GM21723 (cell line): ENCODE results near the gene CEACAM3.
"Not testable (repeated sequence)": the region's sequence is repeated elsewhere in the genome, so short reads cannot be mapped to it uniquely, and the experiment has no call there.

Source experiments
- ATAC-seq: cut with Tn5 transposase; IDR thresholded peaks from one replicate; pipeline ENCODE4 v1.9.1; 2021; ENCODE audit warnings: mild to moderate bottlenecking, moderate library complexity; ENCODE audit not compliant: unreplicated experiment

The CEACAM3 gene

DNA sequence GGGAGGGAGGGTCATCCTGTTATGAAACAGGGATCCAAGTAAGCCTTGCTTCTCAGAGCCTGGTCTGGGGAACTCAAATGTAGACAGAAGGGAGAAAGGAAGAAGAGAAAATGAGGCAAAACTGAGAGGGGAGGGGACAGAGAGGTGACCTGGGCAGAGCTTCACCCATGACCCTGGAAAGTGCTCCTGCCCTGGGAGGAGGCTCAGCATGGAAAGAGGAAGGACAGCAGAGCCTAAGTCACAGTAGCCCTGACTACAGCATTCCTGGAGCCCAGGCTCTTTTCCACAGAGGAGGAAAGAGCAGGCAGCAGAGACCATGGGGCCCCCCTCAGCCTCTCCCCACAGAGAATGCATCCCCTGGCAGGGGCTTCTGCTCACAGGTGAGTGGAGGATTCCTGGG, at the start of gene CEACAM3:
TSS of gene CEACAM3 (plus strand) at position 226 of the 400 bp plus-strand sequence. CDS start at position 317, 91 bp downstream.
- ATAC-seq: no peak

DNA sequence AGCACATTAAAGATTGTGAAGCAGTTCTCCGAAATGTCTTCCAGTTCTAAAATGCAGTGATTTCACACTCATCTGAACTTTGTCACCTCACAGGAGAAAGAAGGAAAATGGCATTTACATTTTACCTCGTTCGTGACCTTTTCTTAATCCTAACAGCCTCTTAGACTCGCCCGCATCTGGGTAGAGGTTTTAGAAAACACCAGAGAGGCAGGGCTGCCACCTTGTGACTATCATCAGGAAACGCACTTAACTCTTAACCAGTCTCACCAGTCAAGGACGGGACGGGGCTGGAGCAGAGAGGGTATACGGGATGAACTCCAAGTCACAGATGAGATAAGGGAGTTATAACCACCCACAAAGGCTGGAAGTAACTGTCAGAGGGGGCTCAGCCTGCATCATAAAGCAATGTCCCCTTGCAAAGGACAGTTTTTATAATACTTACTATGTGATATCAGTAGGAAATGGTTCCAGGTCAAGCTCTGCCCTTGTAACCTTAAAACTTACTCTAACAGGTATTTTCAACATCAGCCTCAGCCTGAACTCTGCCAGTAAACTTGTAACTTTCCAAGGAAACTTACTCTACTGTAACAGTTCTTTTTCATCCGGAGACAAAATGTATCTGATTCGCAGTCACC, 49.7 kb upstream of the CEACAM3 start:
- no peak for ATAC-seq

DNA sequence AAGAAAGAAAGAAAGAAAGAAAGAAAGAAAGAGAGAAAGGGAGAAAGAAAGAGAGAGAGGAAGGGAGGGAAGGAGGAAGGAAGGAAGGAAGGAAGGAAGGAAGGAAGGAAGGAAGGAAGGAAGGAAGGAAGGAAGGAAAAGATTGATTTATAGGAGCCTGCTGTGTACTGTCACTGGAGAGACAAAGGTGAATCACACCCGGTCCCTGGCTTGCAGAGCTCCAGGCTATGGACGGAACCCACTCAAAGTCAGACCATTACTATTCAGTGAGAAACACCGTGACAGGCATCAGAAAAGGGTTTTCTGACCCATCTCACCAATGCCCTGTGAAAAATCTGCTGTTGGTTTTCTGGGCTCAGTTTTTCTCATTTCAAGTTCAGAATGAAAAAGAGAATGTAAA, 48.4 kb upstream of the CEACAM3 start:
- ATAC-seq: no peak

DNA sequence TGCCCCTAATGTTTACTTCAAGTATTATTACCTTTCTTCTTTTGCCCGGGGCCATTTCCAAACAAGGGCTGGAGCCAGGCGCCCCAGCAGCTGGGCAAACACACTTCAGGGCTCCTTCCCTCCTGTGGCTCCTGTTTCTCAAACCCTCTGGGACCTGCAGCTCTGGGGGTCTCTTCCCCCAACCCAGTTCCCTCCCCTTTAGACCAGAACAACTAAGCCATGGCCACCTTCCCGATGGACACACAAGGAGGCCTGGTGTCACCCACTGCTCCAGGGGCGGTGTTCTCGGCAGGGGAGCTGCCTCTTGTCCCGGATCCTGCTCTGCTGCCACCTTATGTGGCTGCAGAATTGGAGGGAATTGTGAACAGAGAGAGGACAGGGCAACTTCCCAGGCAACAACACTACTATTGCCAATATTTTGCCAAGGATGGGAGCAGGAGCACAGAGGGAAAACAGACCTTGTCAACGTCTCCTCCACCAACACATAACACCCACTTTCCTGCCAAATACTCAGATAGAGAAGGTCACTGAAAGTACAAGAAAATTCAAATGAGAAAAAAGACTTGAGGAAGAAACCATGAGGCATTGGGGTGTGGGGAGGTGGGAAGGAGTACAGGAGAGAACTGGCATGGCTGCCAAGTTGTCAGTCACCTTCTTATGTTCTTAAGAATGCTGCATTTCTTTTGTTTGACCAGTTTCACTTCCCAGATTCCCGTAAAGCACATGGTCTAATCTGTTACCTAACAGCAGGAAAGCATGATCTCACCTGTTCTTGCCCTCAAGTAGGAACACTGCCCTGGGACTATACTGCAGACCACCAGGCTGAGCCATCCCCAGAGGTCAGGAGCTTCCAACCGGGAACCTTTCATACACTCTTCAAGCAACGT, 45.9 kb upstream of the CEACAM3 start:
- not testable (repeated sequence) for ATAC-seq

DNA sequence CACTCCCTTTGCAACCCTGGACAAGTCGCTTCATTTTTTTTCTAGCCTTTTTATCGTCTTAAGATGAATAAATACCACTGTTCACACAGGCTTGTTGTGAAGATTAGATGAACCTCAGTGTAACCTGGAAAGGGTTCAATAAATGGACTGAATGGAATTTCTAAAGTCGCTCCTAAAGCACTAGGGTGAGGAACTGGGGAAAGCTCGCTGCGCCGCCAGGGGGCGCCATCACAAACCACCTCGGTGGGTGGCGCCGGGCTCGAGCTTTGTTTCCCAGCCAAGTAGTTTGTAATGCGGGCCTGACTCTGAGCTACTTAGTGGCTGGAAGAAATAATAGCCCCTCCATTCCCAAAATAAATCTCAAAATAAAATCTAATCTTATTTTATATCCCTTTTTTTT, 43.2 kb upstream of the CEACAM3 start:
- no peak for ATAC-seq

DNA sequence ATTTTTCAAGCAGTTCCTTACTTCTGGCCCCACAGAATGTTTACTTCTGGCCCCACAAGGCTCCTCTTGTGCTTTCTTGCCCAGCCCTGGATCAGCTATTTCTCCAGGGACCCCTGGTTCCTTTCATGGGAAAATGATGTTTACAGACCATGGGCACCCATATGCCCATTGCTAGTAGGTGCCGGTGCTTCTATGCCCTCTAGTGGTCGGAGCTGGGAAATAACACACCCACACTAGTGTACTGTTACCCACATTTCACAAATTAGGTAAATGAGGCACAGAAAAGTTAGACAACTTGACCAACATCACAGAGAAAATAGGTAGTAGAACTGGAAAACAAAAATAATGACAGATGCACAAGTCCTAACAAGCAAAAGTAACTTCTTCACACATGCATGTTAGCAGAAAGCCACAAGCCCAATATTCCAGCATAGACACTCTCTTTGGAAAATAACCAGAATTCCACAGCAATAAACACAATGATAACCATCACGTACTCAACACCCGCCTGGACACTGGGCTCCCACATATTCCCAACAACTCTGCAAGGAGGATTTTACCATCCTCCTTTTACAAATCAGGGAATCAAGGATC, 42.4 kb upstream of the CEACAM3 start:
- no peak for ATAC-seq

DNA sequence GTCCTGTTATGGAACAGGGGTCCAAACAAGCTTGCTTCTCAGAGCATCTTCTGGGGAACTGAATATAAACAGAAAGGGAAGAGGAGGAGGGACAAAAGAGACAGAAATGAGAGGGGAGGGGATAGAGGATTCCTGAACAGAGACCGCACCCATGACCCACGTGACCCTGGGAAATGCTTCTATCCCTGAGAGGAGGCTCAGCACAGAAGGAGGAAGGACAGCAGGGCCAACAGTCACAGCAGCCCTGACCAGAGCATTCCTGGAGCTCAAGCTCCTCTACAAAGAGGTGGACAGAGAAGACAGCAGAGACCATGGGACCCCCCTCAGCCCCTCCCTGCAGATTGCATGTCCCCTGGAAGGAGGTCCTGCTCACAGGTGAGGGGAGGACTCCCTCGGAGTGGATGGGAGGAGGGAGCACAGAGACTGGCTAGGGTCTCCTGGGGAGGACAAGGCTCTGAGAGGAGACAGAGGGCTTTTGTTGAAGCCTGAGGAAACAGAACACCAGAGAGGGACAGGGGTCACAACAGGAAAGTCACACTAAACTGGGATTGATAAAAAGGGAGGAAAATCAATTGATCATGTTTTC, 41.0 kb upstream of the CEACAM3 start, which contains the start of gene CEACAM6:
TSS of gene CEACAM6 (plus strand) at position 203 of the 586 bp plus-strand sequence. CDS start at position 312, 109 bp downstream.
- ATAC-seq: no peak

DNA sequence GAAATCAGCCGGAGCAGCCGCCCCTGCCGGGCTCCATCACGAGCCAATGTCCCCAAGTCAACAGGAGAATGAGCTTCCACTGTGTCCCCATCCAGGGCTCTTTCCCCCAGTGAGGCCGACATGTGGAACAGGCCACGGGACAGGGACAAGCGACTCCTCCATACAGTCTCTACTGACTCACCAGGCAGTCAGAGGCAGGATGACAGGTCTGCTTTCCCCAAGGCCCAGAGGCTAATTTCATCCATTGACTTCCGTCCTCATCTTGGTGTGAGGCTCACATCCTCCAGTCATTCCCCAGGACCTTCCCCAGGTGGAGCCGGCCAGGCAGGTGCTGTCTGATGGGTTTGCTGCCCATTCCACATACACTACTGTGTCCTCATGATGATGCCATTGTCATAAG, 37.5 kb upstream of the CEACAM3 start:
- ATAC-seq: no peak

DNA sequence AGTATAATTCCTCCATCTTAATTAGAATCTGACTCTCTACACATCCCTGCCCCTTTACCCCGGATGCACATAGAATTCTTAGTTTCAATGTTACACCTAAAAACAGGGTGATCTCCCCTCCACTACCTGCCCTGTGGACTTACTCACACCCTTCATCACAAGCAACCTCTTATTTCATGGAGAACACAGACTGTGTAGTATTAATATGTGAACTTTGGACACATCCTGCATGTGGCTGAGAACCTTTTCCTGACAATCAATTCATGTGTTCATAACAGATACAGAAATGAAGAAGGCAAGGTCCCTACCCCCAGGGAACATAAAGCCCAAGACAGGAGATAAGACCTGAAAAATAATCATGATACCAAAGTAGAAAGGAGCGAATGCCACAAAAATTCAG, 29.3 kb upstream of the CEACAM3 start:
- ATAC-seq: no peak

DNA sequence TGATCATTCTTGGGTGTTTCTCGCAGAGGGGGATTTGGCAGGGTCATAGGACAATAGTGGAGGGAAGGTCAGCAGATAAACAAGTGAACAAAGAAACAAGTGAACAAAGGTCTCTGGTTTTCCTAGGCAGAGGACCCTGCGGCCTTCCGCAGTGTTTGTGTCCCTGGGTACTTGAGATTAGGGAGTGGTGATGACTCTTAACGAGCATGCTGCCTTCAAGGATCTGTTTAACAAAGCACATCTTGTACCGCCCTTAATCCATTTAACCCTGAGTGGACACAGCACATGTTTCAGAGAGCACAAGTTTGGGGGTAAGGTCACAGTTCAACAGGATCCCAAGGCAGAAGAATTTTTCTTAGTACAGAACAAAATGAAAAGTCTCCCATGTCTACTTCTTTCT, 28.3 kb upstream of the CEACAM3 start:
- not testable (repeated sequence) for ATAC-seq

DNA sequence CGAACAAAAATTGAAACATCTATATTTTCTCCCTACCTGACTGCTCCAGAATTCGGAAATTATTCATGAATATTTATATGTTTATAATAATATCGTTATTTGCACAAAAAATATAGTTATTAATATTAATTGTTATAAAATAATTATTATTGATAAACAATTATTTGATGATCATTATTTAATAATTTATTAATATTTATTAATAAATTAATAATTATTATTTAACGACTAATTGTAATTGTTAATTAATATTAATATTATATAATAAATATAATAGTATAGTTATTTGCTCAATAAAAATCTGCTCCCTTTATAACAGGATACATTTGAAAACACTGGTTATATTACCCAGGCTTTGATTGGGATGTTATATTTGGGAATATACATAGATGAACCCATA, 26.8 kb upstream of the CEACAM3 start:
- ATAC-seq: no peak

DNA sequence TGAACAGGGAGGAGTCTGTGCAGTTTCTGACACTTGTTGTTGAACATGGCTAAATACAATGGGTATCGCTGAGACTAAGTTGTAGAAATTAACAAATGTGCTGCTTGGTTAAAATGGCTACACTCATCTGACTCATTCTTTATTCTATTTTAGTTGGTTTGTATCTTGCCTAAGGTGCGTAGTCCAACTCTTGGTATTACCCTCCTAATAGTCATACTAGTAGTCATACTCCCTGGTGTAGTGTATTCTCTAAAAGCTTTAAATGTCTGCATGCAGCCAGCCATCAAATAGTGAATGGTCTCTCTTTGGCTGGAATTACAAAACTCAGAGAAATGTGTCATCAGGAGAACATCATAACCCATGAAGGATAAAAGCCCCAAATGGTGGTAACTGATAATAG, 25.0 kb upstream of the CEACAM3 start:
- no peak for ATAC-seq

DNA sequence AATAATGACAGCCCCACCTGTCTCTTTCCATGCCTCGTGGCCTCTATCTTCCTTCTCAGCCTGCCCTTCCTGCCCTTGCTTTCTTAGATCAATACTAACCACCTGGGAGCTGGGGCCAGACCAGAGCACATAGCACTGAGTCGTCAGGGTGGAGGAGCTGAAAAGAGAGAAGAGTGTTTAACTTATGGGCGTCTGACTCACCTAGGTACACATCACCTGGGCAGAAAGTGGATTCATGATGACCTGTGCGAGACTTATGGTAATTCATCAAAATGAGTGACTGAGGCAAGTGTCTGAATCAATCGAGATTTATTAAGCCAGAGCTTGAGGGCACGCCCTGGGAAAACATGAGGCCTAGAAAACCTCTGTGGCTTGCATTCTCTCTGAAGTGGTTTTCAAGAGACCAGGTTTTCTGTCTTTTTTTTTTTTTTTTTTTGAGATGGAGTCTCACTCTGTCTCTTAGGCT, 21.8 kb upstream of the CEACAM3 start:
- no peak for ATAC-seq

DNA sequence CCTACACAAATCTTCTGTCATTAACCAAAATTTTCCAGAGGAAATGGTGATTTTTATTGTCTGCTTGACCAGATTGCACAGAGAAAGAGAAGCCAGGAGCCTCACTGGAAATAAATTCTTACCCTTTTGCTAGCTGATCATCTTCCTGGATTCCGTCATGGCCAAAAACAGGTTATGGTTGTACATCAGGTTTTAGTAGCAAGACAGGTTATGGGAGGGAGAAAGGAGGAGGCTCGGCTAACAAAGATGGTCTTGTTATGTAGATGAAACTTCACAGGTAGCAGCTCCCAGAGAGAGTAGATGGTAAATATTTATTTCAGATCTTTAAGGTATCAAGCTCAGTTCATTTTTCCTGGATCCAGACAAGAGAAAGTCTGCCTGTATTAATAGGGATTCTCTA, 19.7 kb upstream of the CEACAM3 start:
- no peak for ATAC-seq

DNA sequence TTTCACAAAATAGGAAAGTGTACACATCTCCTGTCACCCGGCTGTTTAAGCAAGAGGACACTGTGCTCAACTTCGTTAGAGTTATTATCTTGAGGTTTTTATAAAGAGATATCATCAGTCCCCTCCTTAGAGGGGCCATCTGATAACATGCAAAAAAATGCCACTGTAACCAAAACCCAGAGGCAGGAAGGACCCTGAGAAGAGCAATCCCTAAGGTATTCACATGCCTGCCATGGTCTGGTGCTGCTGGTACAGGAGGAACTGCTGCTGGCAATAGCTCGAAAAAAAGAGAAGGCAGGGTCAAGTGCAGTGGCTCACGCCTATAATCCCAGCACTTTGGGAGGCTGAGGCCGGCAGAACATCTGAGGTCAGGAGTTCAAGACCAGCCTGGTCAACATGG, 12.8 kb upstream of the CEACAM3 start:
- no peak for ATAC-seq

DNA sequence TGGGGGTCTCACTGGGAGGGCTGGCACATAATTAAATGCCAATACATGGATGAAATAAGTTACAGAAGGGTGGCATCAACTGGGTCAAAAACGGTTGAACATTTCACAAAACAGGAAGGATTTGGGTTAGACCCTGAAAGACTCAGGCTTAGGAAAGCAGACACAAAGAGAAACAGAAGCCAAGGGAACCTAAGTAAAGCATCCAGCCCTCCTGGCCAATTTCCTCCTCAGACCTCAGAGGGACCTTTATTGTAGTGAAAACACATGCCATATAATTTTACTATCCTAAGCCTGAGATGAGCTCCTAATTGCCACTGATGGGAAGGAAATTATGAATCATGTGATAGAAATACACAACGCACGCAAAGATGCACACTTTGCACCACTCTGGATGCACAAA, 12.1 kb upstream of the CEACAM3 start:
- ATAC-seq: no peak

DNA sequence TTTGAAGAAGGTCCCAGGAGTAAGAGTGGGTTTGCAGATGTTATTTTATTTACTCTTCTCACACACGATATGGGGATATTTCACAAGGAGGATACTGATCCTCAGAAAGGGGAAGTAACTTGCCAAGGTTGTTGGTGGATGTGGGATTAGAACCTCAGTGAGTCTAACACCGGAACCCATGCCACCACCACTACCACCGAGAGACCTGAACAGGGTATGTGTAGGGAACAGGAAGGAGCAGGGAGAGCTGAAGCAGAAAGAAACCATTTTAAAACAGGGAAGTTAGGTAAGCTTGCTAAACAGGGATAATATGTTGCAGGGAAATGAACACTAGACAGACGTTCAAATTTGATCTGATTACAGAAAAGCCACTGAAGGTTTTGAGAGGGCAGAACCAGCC, 11.6 kb upstream of the CEACAM3 start:
- ATAC-seq: no peak

DNA sequence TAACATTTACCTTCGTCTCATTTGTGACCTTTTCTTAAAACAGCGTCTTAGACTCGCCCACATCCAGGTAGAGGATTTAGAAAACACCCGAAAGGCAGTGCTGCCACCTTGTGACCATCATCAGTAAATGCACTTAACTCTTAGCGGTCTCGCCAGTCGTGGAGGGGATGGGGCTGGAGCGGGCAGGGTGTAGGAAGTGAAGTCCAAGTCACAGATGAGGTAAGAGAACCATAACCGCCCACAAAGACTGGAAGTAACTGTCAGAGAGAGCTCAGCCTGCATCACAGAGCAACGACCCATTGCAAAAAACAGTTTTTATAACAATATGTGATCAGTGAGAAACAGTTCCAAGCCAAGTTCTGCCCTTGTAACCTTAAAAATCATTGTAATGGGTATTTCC, 10.7 kb upstream of the CEACAM3 start:
- no peak for ATAC-seq

DNA sequence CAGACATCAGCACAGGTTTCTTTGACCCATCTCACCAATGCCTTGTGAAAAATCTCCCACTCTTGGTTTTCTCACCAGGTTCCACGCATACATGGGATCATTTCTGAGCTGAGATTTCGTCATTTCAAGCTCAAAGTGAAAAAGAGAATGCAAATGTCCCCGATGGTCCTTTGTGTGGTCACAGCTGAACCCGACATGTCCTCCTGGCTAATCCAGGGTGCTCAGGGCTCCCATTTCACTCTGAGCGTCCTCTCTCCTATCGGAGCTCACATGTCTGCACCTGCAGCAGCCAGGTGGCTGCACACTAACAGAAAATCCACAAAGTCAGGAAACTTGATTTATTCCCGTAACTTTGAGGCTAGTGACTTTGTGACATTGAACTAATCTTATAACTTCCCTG, 9.3 kb upstream of the CEACAM3 start:
- no peak for ATAC-seq

DNA sequence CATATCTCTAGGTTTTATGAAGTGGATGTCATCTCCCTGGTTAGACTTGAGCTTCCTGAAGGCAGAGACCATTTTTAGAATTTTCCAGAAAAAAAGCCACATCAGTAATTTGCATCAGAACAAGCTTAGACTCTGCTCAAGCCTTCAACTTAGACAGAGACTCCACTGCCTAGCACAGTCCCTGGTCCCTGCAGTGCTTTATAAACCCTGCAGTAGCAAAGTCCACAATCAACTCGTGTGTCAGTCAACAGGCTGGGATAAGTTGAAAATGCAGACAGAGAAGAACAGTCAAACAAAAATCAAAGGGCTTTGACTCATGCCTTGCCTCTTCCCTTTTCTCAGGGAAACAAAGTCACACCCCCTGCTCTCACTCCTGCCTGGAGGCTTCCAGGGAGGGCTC, 7.9 kb upstream of the CEACAM3 start:
- not testable (repeated sequence) for ATAC-seq

DNA sequence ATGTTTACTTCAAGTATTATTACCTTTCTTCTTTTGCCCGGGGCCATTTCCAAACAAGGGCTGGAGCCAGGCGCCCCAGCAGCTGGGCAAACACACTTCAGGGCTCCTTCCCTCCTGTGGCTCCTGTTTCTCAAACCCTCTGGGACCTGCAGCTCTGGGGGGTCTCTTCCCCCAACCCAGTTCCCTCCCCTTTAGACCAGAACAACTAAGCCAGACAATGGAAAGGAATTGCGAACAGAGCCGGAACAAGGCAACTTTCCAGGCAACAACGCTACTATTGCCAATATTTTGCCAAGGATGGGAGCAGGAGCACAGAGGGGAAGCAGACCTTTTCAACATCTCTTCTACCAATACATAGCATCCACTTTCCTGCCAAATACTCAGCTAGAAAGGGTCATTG, 7.3 kb upstream of the CEACAM3 start:
- ATAC-seq: not testable (repeated sequence)
